CD1c-positive myeloid dendritic cell (primary cell): Measurements from ENCODE around the gene GPAT3.

Experiments used
- DNase-seq: peaks from one replicate; pipeline ENCODE4 v3.0.0-alpha.2; 2016; ENCODE audit errors: extremely low spot score

Gene GPAT3

DNA sequence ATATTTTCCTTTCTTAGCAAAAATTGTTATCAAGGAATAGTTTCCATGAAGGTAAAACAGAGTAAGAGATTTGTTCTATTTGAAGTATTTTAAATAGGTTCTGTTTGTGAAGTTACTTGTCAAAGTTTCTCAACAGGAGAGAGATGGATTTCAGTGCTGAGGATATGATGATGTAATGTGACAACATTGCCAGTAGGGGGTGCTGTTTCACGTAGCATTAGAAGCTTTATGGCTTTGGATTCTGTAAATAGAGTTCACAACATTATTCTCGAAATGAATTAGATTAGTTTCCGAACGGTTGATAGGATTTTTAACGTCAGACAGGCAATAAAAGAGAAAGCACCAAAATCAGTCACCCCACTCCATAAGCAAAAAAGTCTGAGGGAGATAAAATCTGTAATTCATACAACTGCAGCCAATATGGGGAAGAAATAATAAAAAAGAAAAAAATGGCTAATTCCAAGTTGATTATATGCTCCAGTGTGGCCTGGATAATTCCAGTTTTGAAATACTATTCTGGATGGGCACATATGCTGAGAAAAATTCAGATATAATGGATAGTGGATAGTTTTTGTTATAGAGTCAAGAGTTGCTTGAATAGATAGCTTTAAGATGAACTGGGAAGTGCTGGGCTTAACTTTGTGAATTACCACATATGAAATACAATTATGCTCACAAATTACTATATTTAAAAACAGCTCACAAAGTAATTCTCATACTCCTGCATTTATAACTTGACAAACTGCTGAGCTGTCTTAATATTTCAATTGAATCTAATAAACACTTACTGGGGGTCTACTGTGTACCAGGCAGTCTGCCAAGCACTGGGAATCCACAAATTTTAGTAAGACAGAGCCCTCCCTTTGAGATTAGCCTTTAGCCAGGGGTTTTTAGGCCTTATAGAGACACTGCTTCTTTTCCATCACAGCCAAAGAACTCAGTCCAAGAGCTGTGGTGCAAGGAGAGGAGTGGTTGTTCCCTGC is 109.1 kb downstream of the GPAT3 start:
- DNase-seq = peak; percentile 76

DNA sequence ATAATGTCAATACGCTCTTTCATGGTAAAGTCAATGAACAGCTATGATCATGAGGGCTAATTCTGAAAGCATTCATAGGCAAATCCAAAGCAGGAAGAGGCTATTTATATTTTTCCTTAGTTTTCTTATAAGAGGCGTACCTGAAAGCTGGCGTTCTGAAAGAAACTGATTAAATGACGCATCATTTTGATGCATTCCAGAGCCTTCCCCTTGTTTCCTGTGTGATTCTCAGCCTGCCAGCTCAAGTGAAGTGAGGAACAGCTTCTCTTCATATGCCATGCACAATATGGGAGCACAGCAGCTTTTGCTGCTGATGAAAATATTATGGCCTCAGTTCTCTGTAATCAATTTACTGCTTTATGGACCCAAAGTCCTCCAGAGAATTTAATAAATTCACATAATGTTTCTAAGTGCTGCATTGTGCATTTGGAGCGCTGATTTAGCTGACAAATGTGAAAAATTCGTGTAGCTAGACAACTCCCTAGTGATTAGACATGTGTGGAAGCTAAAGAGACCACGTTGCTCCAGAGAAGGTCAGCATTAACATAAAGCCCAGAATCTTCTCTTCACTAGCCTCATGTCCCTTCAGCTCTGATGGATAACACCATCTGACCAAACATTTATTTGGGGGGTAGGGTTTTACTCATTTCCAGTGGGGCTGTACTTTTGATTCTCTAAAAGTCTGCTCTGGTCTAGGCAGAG is 110.8 kb downstream of the GPAT3 start:
- no peak for DNase-seq

DNA sequence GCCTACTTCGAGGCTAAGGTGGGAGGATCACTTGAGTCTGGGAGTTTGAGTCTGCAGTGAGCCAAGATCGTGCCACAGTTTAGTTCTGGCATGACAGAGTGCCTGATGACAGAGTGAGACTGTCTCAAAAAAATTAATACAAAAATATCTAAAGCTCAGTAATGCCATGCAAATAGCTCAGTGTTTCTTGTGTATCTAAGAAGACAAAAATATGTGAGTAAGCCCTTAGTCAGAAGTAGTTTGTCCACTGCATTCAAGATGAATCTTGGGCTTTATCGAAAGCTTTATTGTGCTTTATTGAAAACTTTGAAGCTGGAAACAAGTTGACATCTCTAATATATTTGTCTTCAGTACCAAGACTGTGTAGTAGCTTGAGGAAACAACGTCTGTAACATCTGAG is 115.9 kb downstream of the GPAT3 start:
- DNase-seq = no peak
